ENCODE measurements around the gene HBE1. TPM values are rescaled to one million over a fixed set of nuclear protein-coding genes. Genes with fewer than 3 reads are reported as not detected.

HBE1 gene
- total and polyA plus RNA-seq, 8 donors = 3.5 TPM; not detected in 7

DNA sequence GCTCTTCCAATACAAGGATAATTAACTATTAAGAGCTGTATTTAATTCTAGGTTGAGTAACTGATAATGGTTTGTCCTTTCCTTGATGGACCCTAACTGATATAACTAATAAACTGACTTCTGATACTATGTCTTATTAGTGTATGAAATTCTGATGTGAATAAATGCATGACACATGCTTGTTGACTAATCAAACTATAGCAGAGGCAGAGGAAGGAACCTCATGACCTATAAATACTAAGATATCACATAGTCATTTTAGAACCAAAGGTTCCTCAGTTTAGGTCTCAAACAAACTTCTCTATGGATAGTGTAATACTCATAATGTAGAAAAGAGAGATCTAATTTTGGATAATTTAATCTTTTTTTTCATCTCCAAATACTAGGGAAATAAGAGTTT, 30.7 kb downstream of the HBE1 start:
- no peaks in the 10 kb centered on the region for H3K4me1 ChIP-seq
- no peak for ATAC-seq
- H3K27me3 ChIP-seq = no peaks in the 10 kb centered on the region
- H3K36me3 ChIP-seq = no peaks in the 10 kb centered on the region
- no peak for DNase-seq
- no peak for FAIRE-seq
- intact Hi-C loops (cut with DNase I) = no loop called here
- no peak overlapping the region for H3K27ac ChIP-seq
- no peaks in the 10 kb centered on the region for H3K9me3 ChIP-seq
- TF ChIP-seq, protein P1, sequence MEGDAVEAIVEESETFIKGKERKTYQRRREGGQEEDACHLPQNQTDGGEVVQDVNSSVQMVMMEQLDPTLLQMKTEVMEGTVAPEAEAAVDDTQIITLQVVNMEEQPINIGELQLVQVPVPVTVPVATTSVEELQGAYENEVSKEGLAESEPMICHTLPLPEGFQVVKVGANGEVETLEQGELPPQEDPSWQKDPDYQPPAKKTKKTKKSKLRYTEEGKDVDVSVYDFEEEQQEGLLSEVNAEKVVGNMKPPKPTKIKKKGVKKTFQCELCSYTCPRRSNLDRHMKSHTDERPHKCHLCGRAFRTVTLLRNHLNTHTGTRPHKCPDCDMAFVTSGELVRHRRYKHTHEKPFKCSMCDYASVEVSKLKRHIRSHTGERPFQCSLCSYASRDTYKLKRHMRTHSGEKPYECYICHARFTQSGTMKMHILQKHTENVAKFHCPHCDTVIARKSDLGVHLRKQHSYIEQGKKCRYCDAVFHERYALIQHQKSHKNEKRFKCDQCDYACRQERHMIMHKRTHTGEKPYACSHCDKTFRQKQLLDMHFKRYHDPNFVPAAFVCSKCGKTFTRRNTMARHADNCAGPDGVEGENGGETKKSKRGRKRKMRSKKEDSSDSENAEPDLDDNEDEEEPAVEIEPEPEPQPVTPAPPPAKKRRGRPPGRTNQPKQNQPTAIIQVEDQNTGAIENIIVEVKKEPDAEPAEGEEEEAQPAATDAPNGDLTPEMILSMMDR (IDR thresholded peaks at IDR 0.05) = no peak
- no peak overlapping the region for H3K4me3 ChIP-seq

DNA sequence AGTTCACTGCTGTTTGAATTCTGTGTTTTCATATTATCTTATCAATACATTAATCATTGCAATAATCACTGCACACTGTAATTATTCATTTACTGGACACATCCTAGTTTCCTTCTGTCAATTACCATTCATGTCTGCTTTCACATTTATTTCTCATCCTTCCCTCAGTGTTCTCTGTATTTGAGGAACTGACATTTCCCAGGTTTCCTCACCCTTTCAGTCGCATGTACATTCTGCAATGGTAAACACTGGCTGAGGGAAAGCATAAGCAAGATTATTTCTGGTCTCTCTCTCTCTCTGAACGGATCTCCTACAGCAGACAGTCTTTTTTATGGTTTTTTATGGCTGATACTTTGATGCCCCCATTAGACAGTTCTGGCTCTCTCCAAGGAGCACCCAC, 31.3 kb downstream of the HBE1 start:
- TF ChIP-seq, protein P1 (IDR thresholded peaks at IDR 0.05) = no peak
- no peaks in the 10 kb centered on the region for H3K27me3 ChIP-seq
- intact Hi-C loops (cut with DNase I) = no loop called here
- H3K4me1 ChIP-seq = no peaks in the 10 kb centered on the region
- DNase-seq (no peak), ATAC-seq (no peak), FAIRE-seq (no peak)
- H3K4me3 ChIP-seq = no peak overlapping the region
- no peaks in the 10 kb centered on the region for H3K9me3 ChIP-seq
- 25 to 34% methylated on average over 2 of the region's 2 CpGs for WGBS, 2 donors
- no peak overlapping the region for H3K27ac ChIP-seq
- H3K36me3 ChIP-seq = no peaks in the 10 kb centered on the region

DNA sequence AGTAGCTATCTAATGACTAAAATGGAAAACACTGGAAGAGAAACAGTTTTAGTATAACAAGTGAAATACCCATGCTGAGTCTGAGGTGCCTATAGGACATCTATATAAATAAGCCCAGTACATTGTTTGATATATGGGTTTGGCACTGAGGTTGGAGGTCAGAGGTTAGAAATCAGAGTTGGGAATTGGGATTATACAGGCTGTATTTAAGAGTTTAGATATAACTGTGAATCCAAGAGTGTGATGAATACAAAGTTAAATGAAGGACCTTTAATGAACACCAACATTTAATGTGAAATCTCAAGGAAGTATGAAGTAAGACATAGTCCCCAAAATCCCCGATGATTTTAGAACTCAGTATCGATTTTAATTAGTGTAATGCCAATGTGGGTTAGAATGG, 32.3 kb downstream of the HBE1 start:
- H3K4me3 ChIP-seq = no peak overlapping the region
- DNase-seq = no peak
- H3K27ac ChIP-seq = no peak overlapping the region
- no peaks in the 10 kb centered on the region for H3K4me1 ChIP-seq
- TF ChIP-seq, protein P1 (IDR thresholded peaks at IDR 0.05) = no peak
- 30 to 79% methylated on average over 2 of the region's 2 CpGs for WGBS, 2 donors
- H3K36me3 ChIP-seq = no peaks in the 10 kb centered on the region
- ATAC-seq = no peak
- intact Hi-C loops (cut with DNase I) = no loop called here
- FAIRE-seq = no peak
- H3K9me3 ChIP-seq = no peaks in the 10 kb centered on the region
- H3K27me3 ChIP-seq = no peaks in the 10 kb centered on the region

DNA sequence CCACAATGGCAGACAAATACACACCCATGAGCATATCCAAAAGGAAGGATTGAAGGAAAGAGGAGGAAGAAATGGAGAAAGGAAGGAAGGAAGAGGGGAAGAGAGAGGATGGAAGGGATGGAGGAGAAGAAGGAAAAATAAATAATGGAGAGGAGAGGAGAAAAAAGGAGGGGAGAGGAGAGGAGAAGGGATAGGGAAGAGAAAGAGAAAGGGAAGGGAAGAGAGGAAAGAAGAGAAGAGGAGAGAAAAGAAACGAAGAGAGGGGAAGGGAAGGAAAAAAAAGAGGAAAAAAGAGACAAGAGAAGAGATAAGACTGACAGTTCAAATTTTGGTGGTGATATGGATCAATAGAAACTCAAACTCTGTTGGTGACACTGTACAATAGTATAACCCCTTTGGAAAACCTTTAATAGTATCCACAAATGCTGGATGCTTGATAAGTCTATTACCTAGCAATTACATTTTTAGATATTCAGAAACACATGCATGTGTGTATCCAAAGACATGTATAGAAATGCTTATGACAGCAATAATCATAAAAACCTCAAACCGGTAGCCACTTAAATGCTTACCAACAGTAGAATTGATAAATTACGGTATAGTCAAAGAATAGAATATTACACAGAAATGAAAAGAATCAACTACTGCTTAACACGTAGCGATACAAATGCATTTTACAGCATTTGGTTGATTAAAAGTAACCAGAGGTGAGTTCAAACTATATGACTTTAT, 34.2 kb downstream of the HBE1 start:
- Histone ChIP-seq H3K27ac (no peak overlapping the region), H3K9me3 (no peaks in the 10 kb centered on the region), H3K36me3 (no peaks in the 10 kb centered on the region), H3K4me1 (no peaks in the 10 kb centered on the region), H3K27me3 (no peaks in the 10 kb centered on the region), H3K4me3 (no peak overlapping the region)
- ATAC-seq (no peak), DNase-seq (no peak), FAIRE-seq (no peak)
- intact Hi-C loops (cut with DNase I) = no loop called here
- WGBS, 2 donors = 70 to 77% methylated on average over 5 of the region's 5 CpGs
- TF ChIP-seq, protein P1 (IDR thresholded peaks at IDR 0.05) = no peak

DNA sequence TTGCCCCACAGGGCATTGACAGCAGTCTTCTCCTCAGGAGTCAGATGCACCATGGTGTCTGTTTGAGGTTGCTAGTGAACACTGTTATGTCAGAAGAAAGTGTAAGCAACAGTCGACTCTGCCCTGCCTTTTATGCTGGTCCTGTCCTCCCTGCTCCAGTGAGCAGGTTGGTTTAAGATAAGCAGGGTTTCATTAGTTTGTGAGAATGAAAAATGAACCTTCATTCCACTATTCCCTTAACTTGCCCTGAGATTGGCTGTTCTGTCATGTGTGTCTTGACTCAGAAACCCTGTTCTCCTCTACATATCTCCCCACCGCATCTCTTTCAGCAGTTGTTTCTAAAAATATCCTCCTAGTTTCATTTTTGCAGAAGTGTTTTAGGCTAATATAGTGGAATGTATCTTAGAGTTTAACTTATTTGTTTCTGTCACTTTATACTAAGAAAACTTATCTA, 35.3 kb downstream of the HBE1 start, which contains the start of gene HBD:
Gene HBD (minus strand): TSS at position 103 of the 454 bp plus-strand sequence. CDS start 50 bp downstream, at position 53.
- Histone ChIP-seq H3K36me3 (no peaks in the 10 kb centered on the region), H3K27ac (no peak within 1 kb of the TSS), H3K4me1 (no peaks in the 10 kb centered on the region), H3K9me3 (no peaks in the 10 kb centered on the region), H3K4me3 (no peak within 1 kb of the TSS), H3K27me3 (no peaks in the 10 kb centered on the region)
- no peak for DNase-seq
- TF ChIP-seq, protein P1 (IDR thresholded peaks at IDR 0.05) = no peak
- intact Hi-C loops (cut with DNase I) = no loop called here
- no peak for ATAC-seq
- no peak for FAIRE-seq
- 46% methylated on average over 2 of the region's 2 CpGs for WGBS, 2 donors
